ENCODE results near the gene SLN.

Gene SLN

GRCh38 chr11:107677924-107678631 is 33.8 kb downstream of the SLN start:
- DNase-seq (ENCODE audit: low read depth in 1 of 2, low spot score in 1 of 2): no peak
- Histone ChIP-seq H3K27me3 (ENCODE audit: insufficient read depth, poor library complexity, severe bottlenecking) (no peaks in the 10 kb centered on the region), H3K4me3 (replicated peaks; ENCODE audit: insufficient read depth, low read length) (no peak overlapping the region), H3K27ac (replicated peaks) (no peak overlapping the region)
- TF ChIP-seq GABPA (IDR thresholded peaks at IDR 0.05; ENCODE audit: low read depth) (no peak), CTCF (IDR thresholded peaks at IDR 0.05; ENCODE audit: insufficient read depth, low read length) (no peak), SPI1 (IDR thresholded peaks at IDR 0.05; ENCODE audit: borderline replicate concordance, low read depth) (no peak), POLR2AphosphoS5 (IDR thresholded peaks at IDR 0.05; ENCODE audit: low read depth) (no peak)
- TF ChIP-seq, protein P1, sequence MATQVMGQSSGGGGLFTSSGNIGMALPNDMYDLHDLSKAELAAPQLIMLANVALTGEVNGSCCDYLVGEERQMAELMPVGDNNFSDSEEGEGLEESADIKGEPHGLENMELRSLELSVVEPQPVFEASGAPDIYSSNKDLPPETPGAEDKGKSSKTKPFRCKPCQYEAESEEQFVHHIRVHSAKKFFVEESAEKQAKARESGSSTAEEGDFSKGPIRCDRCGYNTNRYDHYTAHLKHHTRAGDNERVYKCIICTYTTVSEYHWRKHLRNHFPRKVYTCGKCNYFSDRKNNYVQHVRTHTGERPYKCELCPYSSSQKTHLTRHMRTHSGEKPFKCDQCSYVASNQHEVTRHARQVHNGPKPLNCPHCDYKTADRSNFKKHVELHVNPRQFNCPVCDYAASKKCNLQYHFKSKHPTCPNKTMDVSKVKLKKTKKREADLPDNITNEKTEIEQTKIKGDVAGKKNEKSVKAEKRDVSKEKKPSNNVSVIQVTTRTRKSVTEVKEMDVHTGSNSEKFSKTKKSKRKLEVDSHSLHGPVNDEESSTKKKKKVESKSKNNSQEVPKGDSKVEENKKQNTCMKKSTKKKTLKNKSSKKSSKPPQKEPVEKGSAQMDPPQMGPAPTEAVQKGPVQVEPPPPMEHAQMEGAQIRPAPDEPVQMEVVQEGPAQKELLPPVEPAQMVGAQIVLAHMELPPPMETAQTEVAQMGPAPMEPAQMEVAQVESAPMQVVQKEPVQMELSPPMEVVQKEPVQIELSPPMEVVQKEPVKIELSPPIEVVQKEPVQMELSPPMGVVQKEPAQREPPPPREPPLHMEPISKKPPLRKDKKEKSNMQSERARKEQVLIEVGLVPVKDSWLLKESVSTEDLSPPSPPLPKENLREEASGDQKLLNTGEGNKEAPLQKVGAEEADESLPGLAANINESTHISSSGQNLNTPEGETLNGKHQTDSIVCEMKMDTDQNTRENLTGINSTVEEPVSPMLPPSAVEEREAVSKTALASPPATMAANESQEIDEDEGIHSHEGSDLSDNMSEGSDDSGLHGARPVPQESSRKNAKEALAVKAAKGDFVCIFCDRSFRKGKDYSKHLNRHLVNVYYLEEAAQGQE (IDR thresholded peaks at IDR 0.05; ENCODE audit: insufficient replicate concordance, low read depth): no peak

GRCh38 chr11:107676336-107677057 is 35.4 kb downstream of the SLN start:
- Histone ChIP-seq H3K27ac (replicated peaks) (no peak overlapping the region), H3K27me3 (ENCODE audit: insufficient read depth, poor library complexity, severe bottlenecking) (no peaks in the 10 kb centered on the region), H3K4me3 (replicated peaks; ENCODE audit: insufficient read depth, low read length) (no peak overlapping the region)
- no peak for DNase-seq (ENCODE audit: low read depth in 1 of 2, low spot score in 1 of 2)
- TF ChIP-seq CTCF (IDR thresholded peaks at IDR 0.05; ENCODE audit: insufficient read depth, low read length) (no peak), POLR2AphosphoS5 (IDR thresholded peaks at IDR 0.05; ENCODE audit: low read depth) (no peak), SPI1 (IDR thresholded peaks at IDR 0.05; ENCODE audit: borderline replicate concordance, low read depth) (no peak), GABPA (IDR thresholded peaks at IDR 0.05; ENCODE audit: low read depth) (no peak)
- TF ChIP-seq, protein P1 (IDR thresholded peaks at IDR 0.05; ENCODE audit: insufficient replicate concordance, low read depth): no peak

- H3K27me3 ChIP-seq (ENCODE audit: insufficient read depth, poor library complexity, severe bottlenecking): no peaks in the 10 kb centered on the region
- H3K27ac ChIP-seq (replicated peaks): no peak overlapping the region
- H3K4me3 ChIP-seq (replicated peaks; ENCODE audit: insufficient read depth, low read length): no peak overlapping the region
- TF ChIP-seq SPI1 (IDR thresholded peaks at IDR 0.05; ENCODE audit: borderline replicate concordance, low read depth): no peak
- TF ChIP-seq, protein P1 (IDR thresholded peaks at IDR 0.05; ENCODE audit: insufficient replicate concordance, low read depth): no peak
- no peak for TF ChIP-seq CTCF (IDR thresholded peaks at IDR 0.05; ENCODE audit: insufficient read depth, low read length)
- TF ChIP-seq GABPA (IDR thresholded peaks at IDR 0.05; ENCODE audit: low read depth): no peak
- TF ChIP-seq POLR2AphosphoS5 (IDR thresholded peaks at IDR 0.05; ENCODE audit: low read depth): no peak
- DNase-seq (ENCODE audit: low read depth in 1 of 2, low spot score in 1 of 2): no peak
These were observed 36.0 kb downstream of the SLN start for GRCh38 chr11:107675902-107676301.
